C4-2B (cell line): ENCODE data around the gene C16orf87.

Source experiments
- H3K27ac ChIP-seq: fragments of 450-650 bp; 2 replicates; pipeline ENCODE4 v1.5.1; 2017
- CTCF ChIP-seq: fragments of 450-650 bp; conservative IDR thresholded peaks from 2 replicates; pipeline ENCODE4 v1.5.1; 2017; ENCODE audit warnings: mild to moderate bottlenecking
- ZFX ChIP-seq: fragments of 450-650 bp; IDR thresholded peaks from 2 replicates; pipeline ENCODE4 v1.6.1; 2017

C16orf87 gene

DNA sequence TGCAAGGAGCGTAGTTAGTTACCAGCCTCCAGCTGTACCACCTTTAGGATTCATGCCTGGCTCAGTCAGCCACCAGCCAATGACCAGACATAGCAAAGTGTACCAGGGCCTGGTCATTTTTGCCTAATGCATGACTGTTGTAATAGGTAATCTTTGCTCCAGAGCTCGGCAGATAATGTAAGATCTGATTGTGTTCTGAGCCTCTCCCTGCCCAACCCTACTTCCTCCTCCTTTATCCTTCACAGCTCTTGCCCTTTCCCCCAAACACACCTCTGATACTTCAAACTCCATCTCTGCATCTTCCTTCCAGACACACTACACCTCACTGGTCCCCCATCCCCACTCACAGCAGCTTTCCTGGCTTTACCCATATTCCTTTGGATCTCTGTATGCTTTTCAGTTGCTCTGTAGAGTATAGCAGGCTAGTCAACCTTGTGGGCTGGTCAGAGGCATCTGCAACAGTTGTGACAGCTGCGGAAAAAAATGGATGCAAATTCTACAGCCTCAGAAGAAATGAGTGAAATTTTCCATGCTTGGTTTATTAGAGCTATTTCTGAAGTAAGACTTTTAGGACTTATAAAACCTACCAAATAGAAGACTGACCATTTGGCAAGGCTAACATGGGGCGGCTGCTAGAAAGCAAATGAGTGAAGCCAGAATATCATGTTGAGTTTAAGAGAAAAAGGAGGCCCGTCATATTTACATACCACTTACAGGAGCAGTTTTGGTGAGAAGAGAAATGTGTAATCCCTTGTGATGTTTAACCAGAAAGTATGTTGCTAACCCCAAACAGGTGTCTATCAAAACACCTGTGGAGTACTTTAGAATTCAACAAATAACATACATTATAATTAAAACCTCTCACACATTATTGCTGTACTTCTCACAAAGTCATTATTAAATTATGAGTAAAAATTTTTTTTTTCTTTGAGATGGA, 19.9 kb upstream of the C16orf87 start:
- TF ChIP-seq CTCF (no peak), ZFX (no peak)
- H3K27ac ChIP-seq = no peak overlapping the region

GRCh38 chr16:46848768-46849764, 18.1 kb upstream of the C16orf87 start:
- no peak overlapping the region for H3K27ac ChIP-seq
- TF ChIP-seq ZFX (no peak), CTCF (no peak)

DNA sequence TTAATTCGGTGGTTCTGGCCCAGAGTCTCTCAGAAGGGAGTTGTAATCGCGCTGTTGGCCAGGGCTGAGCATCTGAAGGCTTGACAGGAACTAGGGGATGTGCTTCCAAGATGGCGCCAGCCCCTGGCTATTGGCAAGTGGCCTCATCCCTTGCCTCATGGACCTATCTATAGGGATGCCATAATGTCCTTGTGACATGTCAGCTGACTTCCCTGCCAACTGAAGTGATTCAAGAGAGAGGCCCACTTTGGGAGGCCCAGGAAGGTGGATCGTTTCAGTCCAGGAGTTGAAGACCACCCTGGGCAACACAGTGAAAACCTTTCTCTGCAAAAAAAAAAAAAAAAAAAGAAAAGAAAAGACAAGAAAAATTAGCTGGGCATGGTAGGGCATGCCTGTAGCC, 15.0 kb upstream of the C16orf87 start:
- no peak for TF ChIP-seq ZFX
- TF ChIP-seq CTCF = no peak
- no peak overlapping the region for H3K27ac ChIP-seq

GRCh38 chr16:46844771-46845170, 13.8 kb upstream of the C16orf87 start:
- no peak overlapping the region for H3K27ac ChIP-seq
- TF ChIP-seq ZFX (no peak), CTCF (no peak)

- no peak for TF ChIP-seq CTCF
- no peak for TF ChIP-seq ZFX
- H3K27ac ChIP-seq = no peak overlapping the region
Measured at GRCh38 chr16:46843898-46844642, 13.1 kb upstream of the C16orf87 start.

DNA sequence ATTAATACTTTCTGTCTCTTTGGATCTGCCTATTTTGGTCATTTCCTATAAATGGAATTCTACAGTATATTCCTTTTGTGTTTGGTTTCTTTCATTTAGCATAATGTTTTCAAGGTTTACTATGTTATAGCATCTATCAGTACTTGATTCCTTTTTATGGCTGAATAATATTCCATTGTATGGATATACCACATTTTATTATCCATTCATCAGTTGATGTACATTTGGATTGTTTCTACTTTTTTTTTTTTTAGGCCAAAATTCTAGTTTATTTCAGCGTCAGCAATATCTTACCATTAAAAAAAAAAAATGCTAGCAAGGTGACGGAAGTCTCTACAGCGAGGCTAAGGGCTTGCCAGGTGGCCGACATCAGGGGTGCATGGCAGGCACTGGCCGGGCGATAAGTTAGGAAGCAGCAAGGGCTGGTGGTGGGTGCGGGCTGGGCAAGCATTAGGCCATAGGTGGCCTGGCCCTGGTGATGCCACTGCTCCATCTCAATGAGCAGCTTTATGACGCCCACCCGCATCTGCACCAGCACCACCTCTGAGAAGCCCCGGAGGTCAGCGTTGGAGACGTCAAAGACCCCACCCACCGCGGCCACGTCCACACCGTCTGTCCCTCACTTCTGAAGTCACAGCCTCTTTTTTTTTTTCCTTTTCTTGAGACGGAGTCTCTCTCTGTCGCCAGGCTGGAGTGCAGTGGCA, 11.4 kb upstream of the C16orf87 start:
- no peak overlapping the region for H3K27ac ChIP-seq

More for the DNA sequence above, 11.4 kb upstream of the C16orf87 start:
- TF ChIP-seq ZFX (no peak), CTCF (no peak)
